ENCODE data around the gene TEKT5.
A peak's percentile ranks its signal among the peaks of the same experiment; 100 is the strongest.
"Not testable (repeated sequence)": the region's sequence is repeated elsewhere in the genome, so short reads cannot be mapped to it uniquely, and the experiment has no call there.

TEKT5 gene

GRCh38 chr16:10694830-10695229 lies at the start of gene TEKT5:
TEKT5 (minus strand) TSS chr16:10694930; CDS start chr16:10694873, 57 bp downstream.
- Histone ChIP-seq H3K27ac (ENCODE audit: low read length) (no peak within 1 kb of the TSS), H3K27me3 (ENCODE audit: low read depth, low read length) (no peaks in the 10 kb centered on the region), H3K36me3 (ENCODE audit: control insufficient read depth in 1 of 2, insufficient read depth in 2 of 2, low read length in 2 of 2) (no peaks in the 10 kb centered on the region), H3K4me1 (ENCODE audit: control insufficient read depth in 1 of 2, insufficient read depth in 2 of 2, low read length in 2 of 2) (no peaks in the 10 kb centered on the region), H3K9me3 (ENCODE audit: control insufficient read depth in 1 of 2, low read length in 2 of 2) (no peaks in the 10 kb centered on the region), H3K4me3 (ENCODE audit: low read depth in 1 of 2, low read length in 2 of 2) (no peak within 1 kb of the TSS)

- peak within 1 kb of the TSS; percentile 95 for H3K27ac ChIP-seq (ENCODE audit: low read length)
- H3K36me3 ChIP-seq (ENCODE audit: control insufficient read depth in 1 of 2, insufficient read depth in 2 of 2, low read length in 2 of 2) = peaks cover 0 to 16% of the 10 kb centered on the region in 2 donors
- H3K4me1 ChIP-seq (ENCODE audit: control insufficient read depth in 1 of 2, insufficient read depth in 2 of 2, low read length in 2 of 2) = peaks cover 4 to 20% of the 10 kb centered on the region in 2 donors
- H3K9me3 ChIP-seq (ENCODE audit: control insufficient read depth in 1 of 2, low read length in 2 of 2) = no peaks in the 10 kb centered on the region
- peak within 1 kb of the TSS; percentile 61 to 80 for H3K4me3 ChIP-seq (ENCODE audit: low read depth in 1 of 2, low read length in 2 of 2)
- no peaks in the 10 kb centered on the region for H3K27me3 ChIP-seq (ENCODE audit: low read depth, low read length)
These were observed 49.1 kb upstream of the TEKT5 start, which contains the start of gene NUBP1 for GRCh38 chr16:10743610-10744369. NUBP1 (plus strand) TSS chr16:10743842; CDS start chr16:10743864, 22 bp downstream.

- Histone ChIP-seq H3K4me3 (ENCODE audit: low read depth in 1 of 2, low read length in 2 of 2) (peak overlapping the region; percentile 61 to 80), H3K36me3 (ENCODE audit: control insufficient read depth in 1 of 2, insufficient read depth in 2 of 2, low read length in 2 of 2) (peaks cover 0 to 14% of the 10 kb centered on the region in 2 donors), H3K4me1 (ENCODE audit: control insufficient read depth in 1 of 2, insufficient read depth in 2 of 2, low read length in 2 of 2) (peaks cover 4 to 20% of the 10 kb centered on the region in 2 donors), H3K9me3 (ENCODE audit: control insufficient read depth in 1 of 2, low read length in 2 of 2) (no peaks in the 10 kb centered on the region), H3K27me3 (ENCODE audit: low read depth, low read length) (no peaks in the 10 kb centered on the region), H3K27ac (ENCODE audit: low read length) (peak overlapping the region; percentile 95)
These were observed 48.5 kb upstream of the TEKT5 start for GRCh38 chr16:10743227-10743609.

GRCh38 chr16:10741844-10742243 lies 47.1 kb upstream of the TEKT5 start:
- Histone ChIP-seq H3K27ac (ENCODE audit: low read length) (no peak overlapping the region), H3K9me3 (ENCODE audit: control insufficient read depth in 1 of 2, low read length in 2 of 2) (no peaks in the 10 kb centered on the region), H3K4me1 (ENCODE audit: control insufficient read depth in 1 of 2, insufficient read depth in 2 of 2, low read length in 2 of 2) (peaks cover 4 to 26% of the 10 kb centered on the region in 2 donors), H3K36me3 (ENCODE audit: control insufficient read depth in 1 of 2, insufficient read depth in 2 of 2, low read length in 2 of 2) (peaks cover 0 to 3% of the 10 kb centered on the region in 2 donors), H3K27me3 (ENCODE audit: low read depth, low read length) (no peaks in the 10 kb centered on the region), H3K4me3 (ENCODE audit: low read depth in 1 of 2, low read length in 2 of 2) (no peak overlapping the region)

GRCh38 chr16:10741249-10741648 lies 46.5 kb upstream of the TEKT5 start:
- H3K9me3 ChIP-seq (ENCODE audit: control insufficient read depth in 1 of 2, low read length in 2 of 2) = not testable (repeated sequence)

GRCh38 chr16:10740845-10741208 lies 46.1 kb upstream of the TEKT5 start:
- H3K4me1 ChIP-seq (ENCODE audit: control insufficient read depth in 1 of 2, insufficient read depth in 2 of 2, low read length in 2 of 2) = peaks cover 2 to 26% of the 10 kb centered on the region in 2 donors
- no peaks in the 10 kb centered on the region for H3K9me3 ChIP-seq (ENCODE audit: control insufficient read depth in 1 of 2, low read length in 2 of 2)
- H3K36me3 ChIP-seq (ENCODE audit: control insufficient read depth in 1 of 2, insufficient read depth in 2 of 2, low read length in 2 of 2) = peaks cover 0 to 3% of the 10 kb centered on the region in 2 donors
- H3K4me3 ChIP-seq (ENCODE audit: low read depth in 1 of 2, low read length in 2 of 2) = no peak overlapping the region
- H3K27ac ChIP-seq (ENCODE audit: low read length) = no peak overlapping the region
- no peaks in the 10 kb centered on the region for H3K27me3 ChIP-seq (ENCODE audit: low read depth, low read length)

More at GRCh38 chr16:10741249-10741648, 46.5 kb upstream of the TEKT5 start:
- peaks cover 4 to 26% of the 10 kb centered on the region in 2 donors for H3K4me1 ChIP-seq (ENCODE audit: control insufficient read depth in 1 of 2, insufficient read depth in 2 of 2, low read length in 2 of 2)
- not testable (repeated sequence) for H3K4me3 ChIP-seq (ENCODE audit: low read depth in 1 of 2, low read length in 2 of 2); H3K27ac ChIP-seq (ENCODE audit: low read length); H3K27me3 ChIP-seq (ENCODE audit: low read depth, low read length); H3K36me3 ChIP-seq (ENCODE audit: control insufficient read depth in 1 of 2, insufficient read depth in 2 of 2, low read length in 2 of 2)

GRCh38 chr16:10740000-10740844 lies 45.5 kb upstream of the TEKT5 start:
- Histone ChIP-seq H3K9me3 (ENCODE audit: control insufficient read depth in 1 of 2, low read length in 2 of 2) (no peaks in the 10 kb centered on the region), H3K4me1 (ENCODE audit: control insufficient read depth in 1 of 2, insufficient read depth in 2 of 2, low read length in 2 of 2) (peaks cover 0 to 20% of the 10 kb centered on the region in 2 donors), H3K27me3 (ENCODE audit: low read depth, low read length) (no peaks in the 10 kb centered on the region), H3K4me3 (ENCODE audit: low read depth in 1 of 2, low read length in 2 of 2) (no peak overlapping the region), H3K36me3 (ENCODE audit: control insufficient read depth in 1 of 2, insufficient read depth in 2 of 2, low read length in 2 of 2) (peaks cover 0 to 3% of the 10 kb centered on the region in 2 donors), H3K27ac (ENCODE audit: low read length) (no peak overlapping the region)

- Histone ChIP-seq H3K4me3 (ENCODE audit: low read depth in 1 of 2, low read length in 2 of 2) (no peak overlapping the region), H3K9me3 (ENCODE audit: control insufficient read depth in 1 of 2, low read length in 2 of 2) (no peaks in the 10 kb centered on the region), H3K36me3 (ENCODE audit: control insufficient read depth in 1 of 2, insufficient read depth in 2 of 2, low read length in 2 of 2) (no peaks in the 10 kb centered on the region), H3K27me3 (ENCODE audit: low read depth, low read length) (no peaks in the 10 kb centered on the region), H3K4me1 (ENCODE audit: control insufficient read depth in 1 of 2, insufficient read depth in 2 of 2, low read length in 2 of 2) (peaks cover 0 to 10% of the 10 kb centered on the region in 2 donors), H3K27ac (ENCODE audit: low read length) (peak overlapping the region; percentile 74)
These were observed 43.7 kb upstream of the TEKT5 start for GRCh38 chr16:10738231-10739077.

GRCh38 chr16:10737068-10737625 lies 42.4 kb upstream of the TEKT5 start:
- no peaks in the 10 kb centered on the region for H3K27me3 ChIP-seq (ENCODE audit: low read depth, low read length)
- H3K9me3 ChIP-seq (ENCODE audit: control insufficient read depth in 1 of 2, low read length in 2 of 2) = no peaks in the 10 kb centered on the region
- H3K27ac ChIP-seq (ENCODE audit: low read length) = peak overlapping the region; percentile 74
- H3K4me1 ChIP-seq (ENCODE audit: control insufficient read depth in 1 of 2, insufficient read depth in 2 of 2, low read length in 2 of 2) = peaks cover 0 to 5% of the 10 kb centered on the region in 2 donors
- H3K4me3 ChIP-seq (ENCODE audit: low read depth in 1 of 2, low read length in 2 of 2) = peak overlapping the region in 1 of 2 donors; percentile 55
- H3K36me3 ChIP-seq (ENCODE audit: control insufficient read depth in 1 of 2, insufficient read depth in 2 of 2, low read length in 2 of 2) = no peaks in the 10 kb centered on the region

GRCh38 chr16:10731790-10732189 lies 37.1 kb upstream of the TEKT5 start:
- Histone ChIP-seq H3K27me3 (ENCODE audit: low read depth, low read length) (no peaks in the 10 kb centered on the region), H3K4me3 (ENCODE audit: low read depth in 1 of 2, low read length in 2 of 2) (no peak overlapping the region), H3K4me1 (ENCODE audit: control insufficient read depth in 1 of 2, insufficient read depth in 2 of 2, low read length in 2 of 2) (peaks cover 0 to 4% of the 10 kb centered on the region in 2 donors), H3K9me3 (ENCODE audit: control insufficient read depth in 1 of 2, low read length in 2 of 2) (no peaks in the 10 kb centered on the region), H3K36me3 (ENCODE audit: control insufficient read depth in 1 of 2, insufficient read depth in 2 of 2, low read length in 2 of 2) (no peaks in the 10 kb centered on the region), H3K27ac (ENCODE audit: low read length) (no peak overlapping the region)
